H7 (cell line): ENCODE data around the gene BBOX1. TPM values are rescaled to one million over a fixed set of nuclear protein-coding genes. Genes with fewer than 3 reads are reported as not detected.
"Not testable (repeated sequence)": the region's sequence is repeated elsewhere in the genome, so short reads cannot be mapped to it uniquely, and the experiment has no call there.

Experiments
- DNase-seq: peaks from one replicate; pipeline ENCODE4 v3.0.0; 2012
- H3K27me3 ChIP-seq: 2 replicates; pipeline ENCODE4 v1.6.0; 2011; ENCODE audit warnings: mild to moderate bottlenecking, low read length; ENCODE audit not compliant: control insufficient read depth, insufficient read depth
- H3K36me3 ChIP-seq: replicated peaks from 2 replicates; pipeline ENCODE4 v1.5.1; 2011; ENCODE audit warnings: low read length; ENCODE audit not compliant: control insufficient read depth, insufficient read depth
- H3K4me3 ChIP-seq: 2 replicates; pipeline ENCODE4 v1.5.1; 2011; ENCODE audit warnings: low read depth, mild to moderate bottlenecking, control low read depth, low read length, moderate library complexity; ENCODE audit not compliant: insufficient read depth
- total RNA-seq: library from RNA; depleted of rRNA; stranded (reverse); fragments of >200 nt; shearing (Covaris generic); gene quantifications from 2 replicates; pipeline ENCODE4 v1.2.3, GENCODE V29; 2014; rRNA removed

Gene BBOX1, protein sequence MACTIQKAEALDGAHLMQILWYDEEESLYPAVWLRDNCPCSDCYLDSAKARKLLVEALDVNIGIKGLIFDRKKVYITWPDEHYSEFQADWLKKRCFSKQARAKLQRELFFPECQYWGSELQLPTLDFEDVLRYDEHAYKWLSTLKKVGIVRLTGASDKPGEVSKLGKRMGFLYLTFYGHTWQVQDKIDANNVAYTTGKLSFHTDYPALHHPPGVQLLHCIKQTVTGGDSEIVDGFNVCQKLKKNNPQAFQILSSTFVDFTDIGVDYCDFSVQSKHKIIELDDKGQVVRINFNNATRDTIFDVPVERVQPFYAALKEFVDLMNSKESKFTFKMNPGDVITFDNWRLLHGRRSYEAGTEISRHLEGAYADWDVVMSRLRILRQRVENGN
- not detected in 2 replicates for total RNA-seq

DNA sequence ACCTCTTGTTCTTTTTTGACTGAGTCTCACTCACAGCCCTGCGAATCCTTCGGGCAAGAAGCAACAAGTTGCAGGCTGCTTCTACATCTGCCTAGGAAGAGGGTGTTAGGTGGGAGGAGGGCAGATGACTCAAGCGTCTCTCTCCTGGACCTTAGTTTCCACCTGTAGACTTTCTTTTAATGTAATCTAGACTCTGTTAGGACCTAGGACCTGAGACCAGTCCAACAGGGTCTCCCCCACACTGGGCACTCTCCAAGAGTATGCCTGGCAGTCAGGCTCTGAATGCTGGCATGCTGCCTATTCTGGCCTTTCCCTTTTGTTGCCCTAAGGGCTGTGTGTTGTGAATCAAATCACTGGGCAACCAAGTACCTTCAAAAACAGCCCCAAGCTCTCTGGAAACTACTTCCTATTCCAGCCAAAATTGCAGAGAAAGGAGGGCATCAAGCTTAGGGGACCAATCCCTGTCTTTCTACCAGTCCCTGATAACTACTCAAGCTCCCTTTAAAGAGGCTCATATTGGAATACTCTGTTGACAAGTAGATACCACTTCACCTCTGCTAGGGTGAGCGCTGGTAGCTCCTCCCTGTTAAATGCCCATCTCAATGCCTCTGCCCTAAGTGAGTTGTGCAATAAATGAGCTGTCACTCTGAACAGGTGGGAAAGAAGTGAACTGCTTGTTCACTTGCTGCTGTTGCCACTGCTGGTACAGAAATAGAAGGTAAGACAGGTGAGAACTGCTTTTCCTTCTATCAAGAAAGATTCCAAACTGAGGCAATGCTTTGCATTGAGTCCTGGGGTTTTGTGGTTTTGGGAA lies at the start of gene BBOX1:
BBOX1 (plus strand) TSS at position 514 of the 814 bp plus-strand sequence. CDS start 14,616 bp downstream, outside the sequence.
- Histone ChIP-seq H3K36me3 (no peaks in the 10 kb centered on the region), H3K4me3 (no peak within 1 kb of the TSS), H3K27me3 (no peaks in the 10 kb centered on the region)
- DNase-seq, result no peak

DNA sequence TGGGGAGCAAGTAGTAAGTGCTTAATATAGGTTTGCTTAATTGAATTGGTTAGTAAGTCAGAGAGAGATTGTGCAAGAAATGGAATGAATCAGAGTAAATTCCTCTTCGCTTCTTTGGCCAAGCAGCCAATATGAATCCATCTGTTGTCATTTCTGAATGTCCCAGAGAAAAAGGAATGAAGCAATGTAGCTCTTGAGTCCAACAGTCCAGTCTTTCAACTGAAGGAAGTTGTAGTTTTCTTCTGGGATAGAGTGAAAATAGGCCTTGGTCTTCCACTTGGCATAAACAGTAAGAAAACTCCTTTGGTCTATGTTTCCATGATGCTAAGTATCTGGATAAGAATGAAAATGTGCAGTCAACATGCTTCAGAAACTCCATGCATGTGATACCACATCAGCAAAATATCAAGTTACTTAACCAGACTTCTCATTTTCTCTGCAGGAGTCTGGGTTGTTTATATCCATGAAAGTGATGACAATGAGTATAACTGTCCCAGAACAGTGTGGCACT lies 48.5 kb upstream of the BBOX1 start:
- Histone ChIP-seq H3K27me3 (peaks cover 6% of the 10 kb centered on the region), H3K36me3 (no peaks in the 10 kb centered on the region)
- no peak for DNase-seq

DNA sequence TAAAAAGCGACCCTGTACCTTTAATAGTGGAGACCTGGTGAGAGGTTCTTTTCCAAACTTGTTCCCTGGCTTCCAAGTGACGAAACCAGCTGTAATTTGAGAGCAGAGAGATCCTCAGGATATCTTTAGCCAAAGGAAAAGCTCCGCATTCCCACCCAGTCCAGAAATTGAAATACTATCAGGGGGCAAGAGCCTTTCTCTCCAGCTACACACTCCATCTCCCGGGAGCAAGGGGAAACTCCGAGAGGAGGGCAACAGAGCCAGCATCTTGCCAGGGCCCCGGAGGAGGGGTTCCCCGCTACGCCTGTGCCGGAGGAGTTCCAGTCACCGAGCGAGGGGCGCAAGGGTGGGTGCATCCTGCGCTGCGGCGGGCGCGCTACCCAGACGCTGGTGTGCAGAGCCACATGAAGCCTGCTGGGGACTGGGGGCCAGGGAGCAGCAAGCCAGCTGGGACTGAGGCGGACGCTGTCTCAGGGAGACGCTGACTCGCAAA lies 46.6 kb upstream of the BBOX1 start, which contains the start of gene FIBIN:
FIBIN (plus strand) TSS at position 148 of the 493 bp plus-strand sequence. CDS start 415 bp downstream, outside the sequence.
- Histone ChIP-seq H3K27me3 (peaks cover 6% of the 10 kb centered on the region), H3K4me3 (peak within 1 kb of the TSS; percentile 41), H3K36me3 (no peaks in the 10 kb centered on the region)
- peak; percentile 63 for DNase-seq

More for the DNA sequence above, 48.5 kb upstream of the BBOX1 start:
- no peak overlapping the region for H3K4me3 ChIP-seq

DNA sequence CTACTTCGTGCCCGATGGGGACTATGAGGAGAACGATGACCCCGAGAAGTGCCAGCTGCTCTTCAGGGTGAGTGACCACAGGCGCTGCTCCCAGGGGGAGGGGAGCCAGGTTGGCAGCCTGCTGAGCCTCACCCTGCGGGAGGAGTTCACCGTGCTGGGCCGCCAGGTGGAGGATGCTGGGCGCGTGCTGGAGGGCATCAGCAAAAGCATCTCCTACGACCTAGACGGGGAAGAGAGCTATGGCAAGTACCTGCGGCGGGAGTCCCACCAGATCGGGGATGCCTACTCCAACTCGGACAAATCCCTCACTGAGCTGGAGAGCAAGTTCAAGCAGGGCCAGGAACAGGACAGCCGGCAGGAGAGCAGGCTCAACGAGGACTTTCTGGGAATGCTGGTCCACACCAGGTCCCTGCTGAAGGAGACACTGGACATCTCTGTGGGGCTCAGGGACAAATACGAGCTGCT lies 46.0 kb upstream of the BBOX1 start:
- peak; percentile 35 for DNase-seq

DNA sequence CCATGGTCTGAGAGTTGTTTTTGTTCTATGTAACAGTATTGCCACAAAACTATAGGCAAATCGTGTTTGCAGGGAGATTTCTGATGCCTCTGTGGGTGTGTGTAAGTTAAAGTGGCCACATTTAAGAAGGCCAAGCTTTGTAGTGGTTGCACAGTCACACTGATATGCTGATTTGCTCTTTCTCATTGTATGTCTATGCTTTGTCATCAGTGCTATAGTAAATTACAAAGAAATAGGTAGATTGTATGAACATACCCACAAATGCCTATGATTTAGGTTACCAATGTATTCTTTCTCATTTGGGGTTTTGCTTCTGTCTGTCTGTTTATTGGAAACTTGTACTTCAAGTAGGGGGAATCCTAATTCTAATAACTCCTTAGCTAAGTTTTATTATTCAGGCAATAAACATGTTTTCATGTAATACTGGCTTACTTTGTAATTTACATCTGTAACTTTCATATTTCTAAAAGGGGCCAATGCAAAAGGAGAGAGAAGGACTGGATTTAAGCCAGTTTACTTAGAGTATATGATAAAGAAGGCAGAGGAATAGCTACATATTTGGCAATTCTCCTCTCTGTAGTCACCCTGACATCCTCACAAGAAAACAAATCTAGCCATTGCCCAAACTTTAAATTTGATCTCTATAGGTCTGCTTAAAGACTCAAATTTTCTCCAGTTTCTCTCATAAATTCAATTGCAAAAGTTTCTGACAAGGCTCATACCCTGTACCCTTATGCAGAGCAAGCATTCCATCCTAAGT lies 44.7 kb upstream of the BBOX1 start:
- no peaks in the 10 kb centered on the region for H3K36me3 ChIP-seq
- peaks cover 6% of the 10 kb centered on the region for H3K27me3 ChIP-seq
- no peak overlapping the region for H3K4me3 ChIP-seq
- no peak for DNase-seq

More for the DNA sequence above, 46.0 kb upstream of the BBOX1 start:
- Histone ChIP-seq H3K27me3 (peaks cover 6% of the 10 kb centered on the region), H3K4me3 (no peak overlapping the region), H3K36me3 (no peaks in the 10 kb centered on the region)

DNA sequence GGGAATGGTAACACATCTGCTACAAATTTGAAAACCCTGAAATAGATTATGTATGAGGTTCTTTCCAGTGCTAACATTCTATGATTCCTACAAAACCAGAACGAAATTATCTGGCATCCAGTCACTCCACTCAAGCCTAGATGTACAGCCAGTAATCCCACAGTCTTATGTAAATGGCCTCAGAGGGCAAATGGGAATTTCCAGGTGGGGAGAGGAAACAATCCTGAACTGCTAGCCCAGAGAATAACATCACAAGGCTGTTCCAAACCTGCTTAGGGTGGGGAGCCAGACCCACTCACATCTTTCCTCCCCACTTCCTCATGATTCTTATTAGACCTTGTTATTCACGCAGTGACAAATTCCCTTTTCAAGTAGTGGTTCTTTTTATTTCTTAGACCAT lies 43.2 kb upstream of the BBOX1 start:
- DNase-seq, result no peak
- Histone ChIP-seq H3K27me3 (peaks cover 6% of the 10 kb centered on the region), H3K4me3 (no peak overlapping the region), H3K36me3 (no peaks in the 10 kb centered on the region)

DNA sequence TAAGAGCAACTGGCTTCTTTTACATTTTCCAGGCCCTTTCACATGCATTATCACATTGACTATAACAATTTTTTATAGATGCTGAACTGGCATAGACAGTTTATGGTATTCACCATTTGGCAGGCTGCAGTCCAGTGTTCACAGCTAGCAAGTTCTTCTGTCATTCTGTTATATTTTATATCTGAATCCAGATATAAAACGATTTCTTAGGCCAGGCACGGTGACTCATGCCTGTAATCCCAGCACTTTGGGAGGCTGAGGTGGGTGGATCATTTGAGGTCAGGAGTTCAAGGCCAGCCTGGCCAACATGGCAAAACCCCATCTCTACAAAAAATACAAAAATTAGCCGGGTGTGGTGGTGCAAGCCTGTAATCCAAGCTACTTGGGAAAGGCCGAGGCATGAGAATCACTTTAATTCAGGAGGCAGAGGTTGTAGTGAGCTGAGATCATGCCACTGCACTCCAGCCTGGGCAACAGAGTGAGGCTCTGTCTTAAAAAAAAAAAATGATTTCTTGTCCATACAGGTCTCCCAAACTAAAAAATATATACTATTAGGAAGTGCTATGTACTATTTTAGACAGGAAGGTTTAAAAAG lies 39.4 kb upstream of the BBOX1 start:
- not testable (repeated sequence) for DNase-seq

DNA sequence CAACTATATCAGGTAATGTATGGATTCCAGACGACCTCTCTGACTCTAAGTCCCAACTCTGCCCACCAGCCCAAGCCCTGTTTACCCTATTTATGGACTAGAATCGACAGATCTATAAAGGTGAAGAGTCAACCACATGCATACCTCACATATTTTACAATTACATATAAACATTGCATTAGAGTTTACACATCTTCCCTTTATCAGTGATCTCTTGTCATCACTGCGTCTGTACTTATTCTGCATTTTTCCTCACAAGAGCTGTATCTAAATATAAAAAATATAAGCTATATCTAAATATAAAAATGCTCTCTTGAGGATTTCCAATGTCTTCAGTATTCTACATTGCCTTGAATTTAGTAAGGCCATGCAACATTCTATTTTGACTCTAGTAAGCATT lies 38.2 kb upstream of the BBOX1 start:
- Histone ChIP-seq H3K27me3 (no peaks in the 10 kb centered on the region), H3K36me3 (no peaks in the 10 kb centered on the region), H3K4me3 (no peak overlapping the region)
- DNase-seq, result no peak

More for the DNA sequence above, 39.4 kb upstream of the BBOX1 start:
- not testable (repeated sequence) for H3K4me3 ChIP-seq, H3K27me3 ChIP-seq, H3K36me3 ChIP-seq

DNA sequence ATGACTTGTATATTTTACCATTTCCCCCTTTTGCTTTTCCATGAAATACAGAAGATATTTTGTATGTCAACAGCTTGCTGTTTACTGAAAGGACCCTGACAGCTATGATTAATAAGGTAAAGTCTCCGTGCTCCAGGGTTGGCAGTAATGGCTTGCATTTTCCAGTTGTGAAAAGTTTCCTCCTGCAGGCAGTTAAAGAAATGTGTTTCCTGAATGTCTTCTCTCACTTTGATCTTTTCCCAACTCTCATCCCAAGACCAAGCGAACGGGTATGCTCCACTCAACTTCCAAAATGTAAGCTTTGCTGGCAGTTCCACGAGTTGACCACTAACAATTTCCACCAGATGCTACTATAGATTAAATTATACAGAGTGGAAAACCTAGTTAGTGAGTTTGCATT lies 37.8 kb upstream of the BBOX1 start:
- Histone ChIP-seq H3K4me3 (no peak overlapping the region), H3K36me3 (no peaks in the 10 kb centered on the region), H3K27me3 (no peaks in the 10 kb centered on the region)
- DNase-seq, result no peak

DNA sequence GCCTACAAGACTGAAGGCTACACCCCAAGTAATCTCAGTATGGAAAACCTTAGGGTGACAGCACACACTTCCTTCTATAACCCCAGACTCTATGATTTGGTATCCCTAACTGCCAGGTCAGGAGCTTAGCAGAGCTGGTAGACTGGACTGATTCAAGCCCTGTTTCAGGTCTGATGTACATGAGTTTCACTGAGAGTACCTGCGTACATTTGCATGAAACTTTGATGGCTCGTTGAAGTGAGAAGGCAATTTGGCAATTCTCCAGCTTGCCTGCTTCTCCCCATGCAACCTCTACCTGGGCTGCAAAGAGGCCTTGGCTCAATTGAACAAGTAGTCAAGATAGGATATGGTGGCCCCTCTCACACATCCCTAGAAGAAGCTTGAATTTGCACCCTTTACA lies 36.5 kb upstream of the BBOX1 start:
- no peak overlapping the region for H3K4me3 ChIP-seq
- no peaks in the 10 kb centered on the region for H3K36me3 ChIP-seq
- no peaks in the 10 kb centered on the region for H3K27me3 ChIP-seq
- no peak for DNase-seq

DNA sequence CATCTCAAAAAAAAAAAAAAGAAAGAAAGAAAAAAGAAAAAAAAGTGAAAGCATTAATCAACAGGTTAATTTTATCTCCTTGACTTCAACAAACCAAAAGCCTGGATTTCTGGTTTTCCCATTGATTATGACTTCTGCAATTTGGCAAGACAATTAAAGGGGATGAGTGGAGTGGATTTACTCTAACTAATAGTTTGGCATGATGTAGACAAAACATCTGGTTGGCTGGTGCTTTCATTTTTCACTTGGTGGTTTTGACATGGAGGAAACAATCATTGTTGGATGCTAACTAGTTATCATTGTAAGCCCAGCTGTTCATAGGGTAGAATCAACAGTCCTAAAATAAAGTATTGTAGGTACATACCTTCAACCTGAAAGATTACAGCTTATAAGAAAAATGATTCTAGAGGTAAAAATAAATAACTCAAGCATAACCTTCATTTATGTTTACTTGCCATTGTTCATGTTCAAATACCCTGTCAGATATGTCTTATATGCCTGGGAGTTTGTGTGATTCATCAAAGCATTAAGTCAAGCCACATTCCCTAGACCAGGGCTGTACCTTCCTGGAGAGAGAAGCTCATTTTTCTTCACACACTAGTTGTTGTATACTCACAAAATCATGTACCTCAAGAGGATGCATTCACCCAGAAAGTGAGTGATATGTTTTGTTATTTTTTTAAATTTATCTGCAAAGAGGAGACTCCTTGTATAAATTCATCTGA lies 31.6 kb upstream of the BBOX1 start:
- no peak for DNase-seq

DNA sequence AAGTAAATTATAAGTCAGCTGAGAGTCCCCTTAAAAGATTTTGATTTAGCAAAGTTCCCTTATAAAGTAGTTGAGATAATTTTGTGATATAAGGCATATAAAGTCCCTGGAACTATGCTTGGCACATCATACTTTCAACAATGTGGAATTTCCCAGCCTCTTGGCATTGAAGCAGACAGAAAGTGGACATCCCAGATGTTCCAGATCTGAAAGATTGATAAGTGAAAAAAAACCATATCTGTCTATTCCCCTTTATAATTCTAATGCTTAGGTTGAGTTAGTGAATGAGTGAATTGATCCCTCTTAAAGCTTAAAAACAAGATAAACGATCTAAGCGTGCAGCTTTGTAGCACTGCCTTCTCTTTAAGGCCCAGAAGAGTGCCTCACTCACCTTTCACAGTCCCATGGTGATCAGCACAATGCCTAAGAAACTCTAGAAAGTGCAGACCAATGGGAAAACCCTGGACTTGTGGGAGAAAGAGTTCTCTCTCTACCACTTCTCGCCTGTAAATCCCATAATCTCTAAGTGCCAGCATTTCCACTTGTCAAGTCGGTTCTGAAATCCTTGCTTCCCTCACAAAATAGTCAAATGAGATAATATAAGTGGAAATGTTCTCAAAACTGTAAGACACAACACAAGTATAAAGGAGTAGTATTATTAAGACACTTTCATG lies 28.9 kb upstream of the BBOX1 start:
- Histone ChIP-seq H3K36me3 (no peaks in the 10 kb centered on the region), H3K4me3 (no peak overlapping the region), H3K27me3 (no peaks in the 10 kb centered on the region)
- no peak for DNase-seq

More for the DNA sequence above, 31.6 kb upstream of the BBOX1 start:
- Histone ChIP-seq H3K4me3 (no peak overlapping the region), H3K36me3 (no peaks in the 10 kb centered on the region), H3K27me3 (no peaks in the 10 kb centered on the region)
